GM10248 (cell line): ENCODE data around the gene GPR180.

Experiments
- CTCF ChIA-PET: fragments of 300-600 bp; sonication (Branson Sonifier 250); formaldehyde crosslinking; extraction: SDS; loops from one replicate; lab custom pipeline; 2021; ENCODE audit warnings: antibody characterized with exemption; lab: Yijun Ruan, JAX
- POLR2A ChIA-PET: fragments of 350-650 bp; sonication (Branson Sonifier 250); formaldehyde crosslinking; extraction: SDS; loops from one replicate; lab custom pipeline; 2020; ENCODE audit warnings: antibody characterized with exemption; lab: Yijun Ruan, JAX
- DNase-seq: peaks from one replicate; pipeline ENCODE4 v3.0.0; 2012; ENCODE audit errors: extremely low spot score
- CTCF ChIP-seq: IDR thresholded peaks from 2 replicates; pipeline ENCODE4 v1.5.1; 2012; ENCODE audit warnings: mild to moderate bottlenecking, low read depth; ENCODE audit errors: extremely low read depth, missing control alignments, control extremely low read depth

Gene GPR180

DNA sequence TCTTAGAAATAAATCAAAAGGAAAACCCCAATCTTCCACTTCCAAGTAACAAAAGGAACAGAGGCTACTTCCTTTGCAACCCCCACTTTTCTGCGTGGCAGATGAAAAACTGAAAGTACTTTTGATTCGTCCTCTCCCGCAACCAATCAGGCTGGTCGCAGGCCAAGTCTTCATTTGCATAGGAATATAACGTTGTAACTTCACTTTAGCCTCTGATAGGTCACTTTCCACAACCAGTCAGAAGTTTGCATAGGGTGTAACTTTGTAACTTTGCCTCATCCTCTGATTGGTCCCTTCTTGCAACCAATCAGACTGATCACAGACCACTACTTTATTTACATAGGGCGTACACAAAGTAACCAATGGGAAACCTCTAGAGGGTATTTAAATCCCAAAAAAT lies 42.9 kb upstream of the GPR180 start:
- POLR2A ChIA-PET = no interaction called here
- CTCF ChIA-PET = no interaction called here
- TF ChIP-seq CTCF = no peak
- no peak for DNase-seq

DNA sequence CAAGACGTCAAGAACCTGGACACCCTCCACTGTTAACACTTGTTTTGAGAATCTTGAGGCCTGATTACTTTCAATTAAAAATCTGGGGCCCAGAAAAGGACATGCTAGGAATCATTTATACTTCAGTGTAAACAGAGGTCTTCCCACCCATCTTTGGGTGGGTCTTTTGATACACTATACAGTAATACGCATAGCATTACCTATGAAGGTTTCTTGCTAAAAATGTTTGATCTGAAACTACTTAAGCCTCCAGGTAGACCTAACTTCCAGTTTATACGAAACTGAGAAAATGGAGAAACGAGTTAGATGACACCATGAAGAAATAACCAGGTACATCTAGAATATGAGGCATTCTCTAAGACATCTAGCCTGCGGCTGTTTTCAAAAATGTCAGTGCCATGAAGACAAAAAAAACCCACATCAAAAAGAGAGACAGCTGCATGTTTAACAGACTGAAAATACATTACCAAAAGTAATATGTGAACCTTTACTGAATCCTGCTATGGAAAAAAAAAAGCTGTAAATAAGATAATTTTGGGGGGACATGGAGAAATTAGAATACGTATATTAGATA lies 42.3 kb upstream of the GPR180 start:
- ChIA-PET CTCF (no interaction called here), POLR2A (no interaction called here)
- DNase-seq = no peak
- no peak for TF ChIP-seq CTCF

DNA sequence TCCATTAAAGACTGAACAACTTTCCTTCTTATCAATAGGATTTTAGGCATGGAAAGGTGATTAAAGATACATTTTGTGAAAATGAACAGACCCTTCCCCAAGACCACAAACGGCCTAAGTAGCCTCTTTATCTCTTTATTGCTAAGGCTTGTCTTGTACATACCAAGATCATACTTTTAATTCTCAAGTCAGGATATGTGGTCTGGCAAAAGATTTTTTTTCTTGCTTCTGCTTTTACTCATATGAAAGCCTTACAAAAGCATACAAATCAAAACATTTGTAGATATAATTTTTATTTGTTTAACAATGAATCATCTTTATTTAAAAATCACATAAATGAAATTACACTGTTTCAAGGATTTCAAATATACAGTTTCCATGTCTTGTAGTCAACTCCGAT lies 41.5 kb upstream of the GPR180 start:
- no peak for DNase-seq
- ChIA-PET CTCF (interaction anchor here (1.3 to 1.7 kb wide), 3 partner anchors 7 to 10 kb away, joined by 3 to 10 read pairs (median 5); no protein-coding TSS in a partner anchor), POLR2A (no interaction called here)
- no peak for TF ChIP-seq CTCF

DNA sequence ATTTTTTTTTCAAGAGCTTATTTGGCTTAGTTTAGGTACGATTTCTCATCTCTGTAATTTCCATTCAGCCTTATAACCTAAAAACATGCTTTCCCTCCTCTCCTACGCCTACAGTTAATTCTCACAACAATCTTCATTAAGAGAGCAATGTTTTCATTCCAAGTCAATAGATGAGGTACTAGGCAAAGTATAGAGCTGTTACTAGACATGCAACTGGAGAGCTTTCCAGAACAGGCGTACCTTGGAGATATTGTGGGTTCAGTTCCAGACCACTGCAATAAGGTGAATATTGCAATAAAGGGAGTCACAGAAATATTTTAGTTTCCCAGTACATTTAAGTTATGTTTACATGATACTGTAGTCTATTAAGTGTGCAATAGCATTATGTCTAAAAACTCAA lies 40.5 kb upstream of the GPR180 start:
- no peak for DNase-seq
- CTCF ChIA-PET = interaction anchor here (1.3 to 1.7 kb wide), 3 partner anchors 8 to 11 kb away, joined by 3 to 10 read pairs (median 5); no protein-coding TSS in a partner anchor
- POLR2A ChIA-PET = no interaction called here
- TF ChIP-seq CTCF = no peak

GRCh38 chr13:94567581-94567980 lies 34.1 kb upstream of the GPR180 start:
- no peak for DNase-seq
- ChIA-PET CTCF (interaction anchor here (0.7 to 1.4 kb wide), 3 partner anchors 14 to 24 kb away, joined by 3 to 4 read pairs (median 3); no protein-coding TSS in a partner anchor), POLR2A (no interaction called here)
- no peak for TF ChIP-seq CTCF

DNA sequence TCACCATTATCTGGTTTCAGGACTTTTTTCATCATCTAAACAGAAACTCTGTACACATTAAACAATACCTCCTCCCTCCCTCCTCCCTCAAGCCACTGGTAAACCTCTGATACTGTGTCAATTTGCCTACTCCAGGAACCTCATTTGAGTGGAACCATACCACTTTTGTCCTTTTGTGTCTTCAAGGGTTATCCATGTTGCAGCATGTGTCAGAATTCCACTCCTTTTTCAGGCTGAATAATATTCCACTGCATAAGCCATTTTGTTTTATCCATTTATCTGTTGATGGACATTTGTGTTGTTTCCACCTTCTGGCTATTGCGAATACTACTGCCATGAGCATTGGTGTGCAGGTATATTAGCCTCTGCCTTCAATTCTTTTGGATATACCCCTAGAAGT lies 33.2 kb upstream of the GPR180 start:
- CTCF ChIA-PET = no interaction called here
- POLR2A ChIA-PET = no interaction called here
- TF ChIP-seq CTCF = no peak
- DNase-seq = no peak
